PC-9 (cell line): ENCODE measurements around the gene ANKZF1.

Experiments
- EZH2 ChIP-seq: fragments of 200-600 bp; sonication (generic); IDR thresholded peaks from 2 replicates; pipeline ENCODE4 v1.8.0; 2017; ENCODE audit warnings: antibody characterized with exemption, low read depth
- TF ChIP-seq, protein P1 (sequence below): fragments of 200-600 bp; sonication (generic); conservative IDR thresholded peaks from 2 replicates; pipeline ENCODE4 v1.6.1; 2017; ENCODE audit warnings: mixed run types, antibody characterized with exemption, mild to moderate bottlenecking, moderate library complexity

GRCh38 chr2:219271021-219271420, 41.4 kb downstream of the ANKZF1 start:
- TF ChIP-seq, protein P1, sequence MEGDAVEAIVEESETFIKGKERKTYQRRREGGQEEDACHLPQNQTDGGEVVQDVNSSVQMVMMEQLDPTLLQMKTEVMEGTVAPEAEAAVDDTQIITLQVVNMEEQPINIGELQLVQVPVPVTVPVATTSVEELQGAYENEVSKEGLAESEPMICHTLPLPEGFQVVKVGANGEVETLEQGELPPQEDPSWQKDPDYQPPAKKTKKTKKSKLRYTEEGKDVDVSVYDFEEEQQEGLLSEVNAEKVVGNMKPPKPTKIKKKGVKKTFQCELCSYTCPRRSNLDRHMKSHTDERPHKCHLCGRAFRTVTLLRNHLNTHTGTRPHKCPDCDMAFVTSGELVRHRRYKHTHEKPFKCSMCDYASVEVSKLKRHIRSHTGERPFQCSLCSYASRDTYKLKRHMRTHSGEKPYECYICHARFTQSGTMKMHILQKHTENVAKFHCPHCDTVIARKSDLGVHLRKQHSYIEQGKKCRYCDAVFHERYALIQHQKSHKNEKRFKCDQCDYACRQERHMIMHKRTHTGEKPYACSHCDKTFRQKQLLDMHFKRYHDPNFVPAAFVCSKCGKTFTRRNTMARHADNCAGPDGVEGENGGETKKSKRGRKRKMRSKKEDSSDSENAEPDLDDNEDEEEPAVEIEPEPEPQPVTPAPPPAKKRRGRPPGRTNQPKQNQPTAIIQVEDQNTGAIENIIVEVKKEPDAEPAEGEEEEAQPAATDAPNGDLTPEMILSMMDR, result no peak
- no peak for TF ChIP-seq EZH2
